ENCODE measurements around the gene ECM1.

GRCh38 chr1:150555198-150555970, 47.5 kb downstream of the ECM1 start:
- TF ChIP-seq EZH2 (IDR thresholded peaks at IDR 0.05; ENCODE audit: borderline replicate concordance, insufficient read depth, low read depth, low read length, poor library complexity, severe bottlenecking) (no peak), CTCF (IDR thresholded peaks at IDR 0.05) (no peak)
